DMS 273 treated with DMSO at 0.1 percent for 48 hours (cell line): ENCODE results near the gene UCP1.
A peak's percentile ranks its signal among the peaks of the same experiment; 100 is the strongest.
"Not testable (repeated sequence)": the region's sequence is repeated elsewhere in the genome, so short reads cannot be mapped to it uniquely, and the experiment has no call there.

Experiments used
- DNase-seq: peaks from one replicate; lab custom pipeline; 2025; lab: John Stamatoyannopoulos, UW

The UCP1 gene

GRCh38 chr4:140533951-140534480 is 34.7 kb downstream of the UCP1 start:
- DNase-seq = no peak

DNA sequence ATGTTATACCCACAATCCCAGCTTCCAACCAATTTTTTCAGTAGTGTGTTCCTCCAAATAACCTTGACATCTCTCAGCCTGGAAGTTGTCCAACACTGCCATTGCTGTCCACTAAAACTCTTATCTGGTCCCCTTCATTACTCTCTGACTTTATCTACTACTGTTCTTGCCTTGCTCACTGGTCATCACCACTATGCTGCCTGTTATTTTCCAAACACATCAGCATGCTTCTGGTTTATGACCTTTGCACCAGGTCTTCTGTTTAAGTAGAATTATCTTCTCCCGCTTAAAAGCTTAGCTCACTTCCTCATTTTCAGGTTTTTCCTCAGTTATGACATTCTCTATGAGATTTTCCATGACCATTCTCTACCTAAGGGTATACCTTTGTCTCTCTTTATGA is 39.3 kb downstream of the UCP1 start:
- DNase-seq = no peak

GRCh38 chr4:140523857-140524742 is 44.7 kb downstream of the UCP1 start, which contains the start of gene ELMOD2:
TSS of gene ELMOD2 (plus strand) at chr4:140524168. CDS start at chr4:140525429, 1,261 bp downstream.
- DNase-seq = peak; percentile 90

DNA sequence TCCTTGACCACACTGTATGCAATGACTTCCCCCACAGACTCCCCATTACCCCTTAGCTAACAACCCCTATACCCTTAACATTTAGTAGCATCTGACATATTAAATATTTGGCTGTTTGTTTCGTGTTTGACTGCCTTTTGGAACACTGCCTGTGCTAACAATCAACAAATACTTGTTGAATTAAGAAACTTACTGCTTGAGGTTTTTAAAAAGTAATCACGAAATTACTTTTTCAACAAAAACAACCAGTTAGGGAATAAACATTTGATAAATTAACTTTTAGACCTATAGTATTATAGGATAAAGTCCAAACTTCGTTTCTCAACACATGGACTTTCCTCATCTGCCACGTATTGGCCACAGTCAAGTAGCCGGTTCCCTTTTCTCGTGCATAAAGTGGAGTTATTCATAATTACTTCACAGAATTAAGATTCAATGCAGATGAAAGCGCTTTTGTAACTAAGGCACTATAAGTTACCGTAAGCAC is 45.3 kb downstream of the UCP1 start:
- DNase-seq = no peak

DNA sequence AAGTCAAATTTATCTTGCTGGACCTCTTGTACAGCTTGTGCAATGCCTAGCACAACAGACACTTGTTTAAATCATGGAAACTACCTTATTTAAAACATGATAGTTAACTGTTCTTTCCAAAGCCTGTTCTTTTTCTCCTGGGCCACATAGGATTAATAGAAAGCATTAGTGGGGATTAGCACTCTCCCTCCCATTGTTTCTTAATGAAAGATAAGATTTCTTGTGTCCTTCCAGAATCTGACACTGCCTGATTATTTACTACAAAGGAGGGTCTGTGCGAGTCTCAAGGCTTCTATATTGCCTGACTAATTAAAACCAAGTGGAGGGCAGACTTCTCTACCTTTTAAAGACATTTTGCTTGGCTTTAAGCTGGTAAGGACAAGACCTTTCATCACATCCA is 53.3 kb downstream of the UCP1 start:
- DNase-seq = no peak

GRCh38 chr4:140513765-140514164 is 55.0 kb downstream of the UCP1 start:
- not testable (repeated sequence) for DNase-seq
